MCF 10A (cell line): ENCODE measurements around the gene SPOCK1. TPM values are rescaled to one million over a fixed set of nuclear protein-coding genes. Genes with fewer than 3 reads are reported as not detected.
A peak's percentile ranks its signal among the peaks of the same experiment; 100 is the strongest.

ENCODE experiments used
- BruUV-seq: library from RNA; stranded (reverse); fragments of 400-500 nt; replicated peaks from 2 replicates; lab custom pipeline; 2021; lab: Mats Ljungman, UMichigan
- CTCF ChIA-PET: fragments of 300-600 bp; sonication (Branson Sonifier 250); formaldehyde crosslinking; extraction: SDS; loops from one replicate; lab custom pipeline; 2021; ENCODE audit warnings: antibody characterized with exemption, inconsistent platforms; lab: Yijun Ruan, JAX
- POLR2A ChIA-PET: fragments of 300-600, 350-650 bp; sonication (Branson Sonifier 250); formaldehyde crosslinking; extraction: SDS; loops from one replicate; lab custom pipeline; 2020; ENCODE audit warnings: antibody characterized with exemption, inconsistent platforms; lab: Yijun Ruan, JAX
- DNase-seq: peaks from one replicate; pipeline ENCODE4 v3.0.0-alpha.2; 2018; ENCODE audit not compliant: unreplicated experiment
- H3K27ac Mint-ChIP-seq: one replicate; pipeline ENCODE4 v1.8.0; 2022; ENCODE audit warnings: mild to moderate bottlenecking, low read depth, mixed read lengths; ENCODE audit not compliant: unreplicated experiment
- H3K27me3 Mint-ChIP-seq: one replicate; pipeline ENCODE4 v1.8.0; 2022; ENCODE audit warnings: mixed read lengths; ENCODE audit not compliant: insufficient read depth, unreplicated experiment
- H3K36me3 Mint-ChIP-seq: one replicate; pipeline ENCODE4 v1.8.0; 2022; ENCODE audit warnings: mild to moderate bottlenecking, moderate library complexity, mixed read lengths; ENCODE audit not compliant: insufficient read depth, unreplicated experiment
- H3K4me1 Mint-ChIP-seq: one replicate; pipeline ENCODE4 v1.8.0; 2022; ENCODE audit warnings: mixed read lengths; ENCODE audit not compliant: insufficient read depth, unreplicated experiment
- H3K4me3 Mint-ChIP-seq: one replicate; pipeline ENCODE4 v1.8.0; 2022; ENCODE audit warnings: mild to moderate bottlenecking, moderate library complexity, mixed read lengths; ENCODE audit not compliant: unreplicated experiment
- H3K9me3 Mint-ChIP-seq: one replicate; pipeline ENCODE4 v1.8.0; 2022; ENCODE audit warnings: mixed read lengths; ENCODE audit not compliant: unreplicated experiment
- CTCF ChIP-seq: fragments of 200-600 bp; IDR thresholded peaks from one replicate; pipeline ENCODE4 v1.8.0; 2022; ENCODE audit warnings: antibody characterized with exemption, mild to moderate bottlenecking; ENCODE audit not compliant: unreplicated experiment
- intact Hi-C: fragments of 100-400 bp; cut with micrococcal nuclease; formaldehyde crosslinking; loops from 2 replicates; pipeline ENCODE4 v1.14.1; 2022
- total RNA-seq: library from RNA; stranded (reverse); gene quantifications from 2 replicates; pipeline ENCODE4 v1.2.3, GENCODE V29; 2022

SPOCK1 gene
- total RNA-seq, 1 experiment from 2014 or later = 34.3 TPM

- intact Hi-C loops = no loop called here
- Mint-ChIP-seq H3K27me3 (no peaks in the 10 kb centered on the region), H3K27ac (no peak overlapping the region), H3K4me3 (no peak overlapping the region), H3K36me3 (peaks cover 5% of the 10 kb centered on the region), H3K9me3 (peaks cover 5% of the 10 kb centered on the region), H3K4me1 (peaks cover 4% of the 10 kb centered on the region)
- ChIA-PET CTCF (no interaction called here), POLR2A (no interaction called here)
- TF ChIP-seq CTCF = no peak
- no TSS peak for BruUV-seq
- no peak for DNase-seq
Measured at GRCh38 chr5:137156180-137156579, 342.9 kb downstream of the SPOCK1 start.

GRCh38 chr5:137155261-137156000 is 343.7 kb downstream of the SPOCK1 start:
- Mint-ChIP-seq H3K4me3 (no peak overlapping the region), H3K27ac (no peak overlapping the region), H3K4me1 (peaks cover 4% of the 10 kb centered on the region), H3K9me3 (peaks cover 5% of the 10 kb centered on the region), H3K36me3 (peaks cover 5% of the 10 kb centered on the region), H3K27me3 (no peaks in the 10 kb centered on the region)
- CTCF ChIA-PET = no interaction called here
- DNase-seq = no peak
- intact Hi-C loops = no loop called here
- POLR2A ChIA-PET = no interaction called here
- no peak for TF ChIP-seq CTCF
- no TSS peak for BruUV-seq

GRCh38 chr5:137152616-137153015 is 346.5 kb downstream of the SPOCK1 start:
- Mint-ChIP-seq H3K4me1 (peaks cover 9% of the 10 kb centered on the region), H3K4me3 (no peak overlapping the region), H3K27ac (no peak overlapping the region), H3K27me3 (no peaks in the 10 kb centered on the region), H3K36me3 (no peaks in the 10 kb centered on the region), H3K9me3 (peaks cover 5% of the 10 kb centered on the region)
- POLR2A ChIA-PET = no interaction called here
- intact Hi-C loops = no loop called here
- no peak for TF ChIP-seq CTCF
- no peak for DNase-seq
- CTCF ChIA-PET = interaction anchor here (0.5 to 0.7 kb wide), 2 partner anchors 41 to 65 kb away, joined by 3 read pairs; no protein-coding TSS in a partner anchor
- no TSS peak for BruUV-seq

GRCh38 chr5:137148655-137149054 is 350.5 kb downstream of the SPOCK1 start:
- peaks cover 34% of the 10 kb centered on the region for H3K4me1 Mint-ChIP-seq
- peaks cover 4% of the 10 kb centered on the region for H3K9me3 Mint-ChIP-seq
- BruUV-seq = no TSS peak
- POLR2A ChIA-PET = interaction anchor here (0.6 kb wide), 1 partner anchor 606 kb away, joined by 3 read pairs; no protein-coding TSS in a partner anchor
- no peaks in the 10 kb centered on the region for H3K27me3 Mint-ChIP-seq
- no peaks in the 10 kb centered on the region for H3K36me3 Mint-ChIP-seq
- no peak overlapping the region for H3K4me3 Mint-ChIP-seq
- peak overlapping the region; percentile 99 for H3K27ac Mint-ChIP-seq
- no peak for DNase-seq
- no peak for TF ChIP-seq CTCF
- CTCF ChIA-PET = interaction anchor here (0.6 to 1.2 kb wide), 2 partner anchors 78 to 1926 kb away, joined by 3 to 4 read pairs; no protein-coding TSS in a partner anchor
- intact Hi-C loops = loop anchor here (5.0 to 10.0 kb wide), 2 partner anchors 46 to 164 kb away; no protein-coding TSS in a partner anchor
